DMS 273 treated with DMSO at 0.1 percent for 48 hours (cell line): Measurements from ENCODE around the gene BATF.

ENCODE experiments used
- DNase-seq: peaks from one replicate; lab custom pipeline; 2025; lab: John Stamatoyannopoulos, UW

BATF gene

DNA sequence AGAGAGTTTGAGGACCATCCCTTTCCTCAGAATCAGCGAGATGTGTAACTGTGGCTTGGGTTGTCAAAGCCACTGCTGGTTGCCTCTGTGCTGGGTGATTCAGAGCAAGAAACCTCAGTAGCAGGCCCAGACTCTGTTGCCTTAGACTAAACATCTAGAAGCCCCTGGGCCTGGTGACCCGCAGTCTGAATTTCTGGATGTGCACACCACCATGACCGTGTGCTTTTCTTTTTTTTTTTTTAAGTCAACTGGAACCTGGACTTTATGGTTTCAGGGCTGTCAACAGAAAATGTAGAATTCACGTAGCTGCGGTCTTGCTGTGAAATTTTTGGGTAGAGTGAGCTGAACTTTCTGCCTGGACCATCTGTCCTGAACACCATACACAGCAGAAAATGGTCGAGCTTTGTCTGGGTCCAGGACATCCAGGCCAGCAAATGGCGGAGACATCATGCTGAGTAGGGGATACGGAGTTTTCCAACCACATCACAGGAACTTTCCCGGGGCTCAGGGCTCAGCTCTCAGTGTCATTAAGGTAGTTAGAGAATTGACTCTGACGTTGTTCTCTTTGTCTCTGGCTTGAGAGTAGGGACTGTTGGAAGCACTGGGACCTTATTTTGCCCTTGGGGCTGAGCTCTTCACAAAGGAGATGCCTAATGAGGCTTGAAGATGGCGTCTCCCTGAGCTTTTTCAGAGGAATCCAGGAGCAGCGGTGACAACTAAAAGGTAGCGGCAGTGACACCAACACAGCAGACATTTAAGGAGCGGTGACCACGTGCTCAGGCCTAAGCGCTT, 23.0 kb upstream of the BATF start:
- DNase-seq, result no peak

DNA sequence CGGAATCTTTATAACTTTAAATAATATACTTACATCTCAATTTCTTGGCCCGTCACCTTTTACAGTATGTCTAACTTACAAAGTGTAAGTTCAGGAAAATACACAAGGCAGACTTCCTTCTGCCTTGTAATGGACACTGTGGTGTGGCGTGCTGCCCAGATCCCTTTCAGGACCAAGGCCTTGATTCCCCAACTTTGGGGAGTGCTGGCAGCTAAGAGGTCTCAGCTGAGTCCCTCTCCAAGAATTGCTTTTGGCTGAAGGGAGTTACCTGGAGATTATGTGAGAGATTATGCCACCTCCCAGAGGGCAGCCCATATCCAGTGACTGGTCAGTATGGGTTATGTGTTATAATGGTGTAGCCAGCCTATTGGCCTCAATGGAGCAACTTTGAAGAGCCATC, 21.2 kb upstream of the BATF start:
- no peak for DNase-seq

DNA sequence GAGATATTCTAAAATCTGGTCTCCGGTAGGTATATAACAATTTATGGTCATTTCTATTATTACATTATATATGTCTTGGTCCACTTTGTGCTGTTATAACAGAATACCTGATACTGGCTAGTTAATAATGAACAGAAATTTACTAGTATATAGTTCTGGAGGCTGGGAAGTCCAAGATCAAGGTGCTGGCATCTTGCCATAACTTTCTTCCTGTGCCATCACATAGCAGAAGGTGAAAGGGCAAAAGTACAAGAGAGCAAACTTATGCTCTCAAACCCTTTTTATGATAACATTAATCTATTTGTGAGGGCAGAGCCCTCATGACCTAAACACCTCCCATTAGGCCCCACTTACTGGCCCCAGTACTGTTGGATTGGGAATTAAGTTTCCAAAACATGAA, 17.9 kb upstream of the BATF start:
- no peak for DNase-seq

- no peak for DNase-seq
Observed at GRCh38 chr14:75506930-75507329, 15.3 kb upstream of the BATF start.

- DNase-seq, result no peak
Observed at GRCh38 chr14:75510547-75510946, 11.7 kb upstream of the BATF start.

DNA sequence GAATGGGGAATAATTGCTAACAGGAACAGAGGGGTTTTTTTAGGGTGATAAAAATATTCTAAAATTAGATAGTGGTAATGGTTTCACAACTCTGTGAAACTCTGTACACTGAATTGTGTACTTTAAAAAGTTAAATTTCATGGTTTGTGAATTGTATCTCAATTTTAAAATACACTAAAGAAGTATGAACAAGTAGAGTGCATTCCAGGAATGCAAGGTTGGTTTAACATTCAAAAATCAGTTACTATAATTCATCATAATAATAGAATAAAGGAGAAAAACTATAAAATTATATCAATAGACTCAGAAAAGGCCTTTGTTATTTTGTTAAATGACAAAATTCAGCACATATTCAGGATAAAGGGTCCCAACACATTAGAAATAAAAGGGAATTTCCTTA, 11.1 kb upstream of the BATF start:
- DNase-seq, result no peak

- DNase-seq, result no peak
Observed at GRCh38 chr14:75513911-75514672, 8.2 kb upstream of the BATF start.

DNA sequence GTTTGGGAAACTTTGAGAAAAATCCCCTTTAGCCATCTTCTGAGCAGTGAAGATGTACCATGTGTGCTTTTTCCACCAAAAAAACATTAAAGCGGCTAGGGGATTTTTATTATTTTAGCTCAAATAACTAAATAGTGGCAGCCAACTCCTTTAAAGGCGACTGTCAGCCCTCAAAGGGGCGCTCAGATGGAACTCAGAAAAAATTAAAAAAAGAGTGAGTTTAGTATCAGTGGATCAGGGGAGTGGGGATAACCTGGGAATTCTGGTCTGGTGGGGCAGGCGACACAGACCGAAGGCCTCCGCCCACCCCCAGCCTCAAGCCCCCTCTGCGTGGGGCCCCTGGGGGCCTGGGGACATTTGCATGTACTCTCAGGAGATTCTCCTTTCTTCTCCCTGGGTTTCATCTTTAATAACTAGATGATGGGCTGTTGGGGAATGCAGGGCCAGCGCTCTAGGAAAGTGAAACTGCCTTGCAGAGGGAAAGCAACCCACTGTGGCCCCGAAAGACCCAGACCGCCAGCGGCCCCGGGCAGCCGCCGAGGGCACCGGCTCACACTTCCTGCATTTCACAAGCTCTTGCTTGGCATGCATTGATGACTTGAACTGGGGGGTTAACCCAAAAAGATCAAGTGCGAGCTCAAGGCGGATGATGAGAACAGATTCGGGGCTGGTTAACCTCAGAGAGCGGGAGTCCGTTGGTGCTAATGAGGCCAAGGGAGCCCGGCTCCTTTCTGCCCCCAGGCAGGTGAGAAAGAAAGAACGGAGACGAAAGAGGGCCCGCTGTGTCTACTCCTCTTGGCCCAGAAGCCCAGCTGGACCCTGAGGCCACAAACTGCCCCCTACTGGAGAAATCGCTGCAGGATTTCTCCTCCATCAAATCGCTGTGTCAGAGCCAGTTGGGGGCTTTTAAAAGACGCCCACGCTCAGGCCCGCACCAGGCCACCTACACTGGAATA, 7.3 kb upstream of the BATF start:
- DNase-seq, result no peak

DNA sequence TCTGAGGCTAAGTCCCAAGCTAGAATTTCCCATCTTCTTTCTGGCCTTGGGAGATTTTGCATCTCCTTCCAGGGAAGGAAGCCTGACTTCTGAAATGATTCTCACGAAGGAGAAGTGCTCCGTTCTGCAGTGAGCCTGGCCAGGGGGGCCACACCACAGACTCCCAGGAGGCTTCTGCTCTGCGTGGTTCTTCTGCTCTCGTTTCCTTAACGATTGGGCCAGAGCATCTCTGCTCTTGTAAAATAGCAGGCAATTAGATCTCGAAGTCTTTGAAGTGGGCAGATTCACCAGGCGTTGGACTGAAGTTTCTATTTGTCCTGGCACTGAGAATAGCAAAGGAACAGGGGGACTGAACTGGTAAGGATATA, 6.7 kb upstream of the BATF start:
- peak; percentile 1 for DNase-seq

GRCh38 chr14:75518625-75519024, 3.6 kb upstream of the BATF start:
- no peak for DNase-seq

GRCh38 chr14:75519394-75519793, 2.9 kb upstream of the BATF start:
- DNase-seq, result no peak

DNA sequence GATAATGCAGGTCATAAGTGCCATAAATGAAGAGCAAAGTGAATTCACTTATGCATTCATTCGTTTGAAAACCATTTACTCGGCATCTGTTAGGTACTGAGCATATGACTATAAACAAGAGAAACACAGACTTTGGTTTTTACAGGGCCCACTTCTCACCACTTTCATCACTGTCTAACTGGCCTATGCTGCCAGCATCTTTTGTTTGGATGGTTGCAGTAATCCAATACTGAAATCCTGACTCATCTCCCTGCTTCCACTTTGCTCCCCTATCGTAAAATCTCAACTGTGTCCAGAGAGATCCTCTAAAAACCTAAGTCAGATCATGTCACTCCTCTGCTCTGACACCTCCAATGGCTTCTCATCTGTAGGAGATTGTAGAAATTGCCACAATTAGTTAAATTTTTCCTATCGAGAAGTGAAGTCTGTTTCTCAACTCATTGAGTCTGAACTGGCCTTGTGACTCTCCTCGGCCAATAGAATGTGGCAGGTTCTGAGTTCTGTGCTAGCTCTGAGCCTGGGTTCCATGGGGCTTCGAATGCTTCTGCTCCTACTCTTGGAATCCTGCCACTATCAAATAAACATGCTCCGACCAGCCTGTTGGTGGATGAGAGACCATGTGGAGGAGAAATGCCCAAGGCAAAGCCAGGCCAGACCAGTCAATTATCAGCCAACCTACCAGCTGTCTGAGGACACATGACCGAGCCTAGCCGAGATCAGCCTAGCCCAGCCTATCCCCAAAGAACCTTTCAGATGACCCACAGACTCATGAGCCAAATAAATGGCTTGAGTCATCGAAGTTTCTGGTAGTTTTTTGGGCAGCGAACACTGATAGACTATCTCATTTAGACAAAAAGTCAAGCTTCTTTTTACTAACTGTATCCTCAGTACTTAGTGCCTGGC, 2.2 kb upstream of the BATF start:
- no peak for DNase-seq

- no peak for DNase-seq
Observed at GRCh38 chr14:75520852-75521251, 1.4 kb upstream of the BATF start.

DNA sequence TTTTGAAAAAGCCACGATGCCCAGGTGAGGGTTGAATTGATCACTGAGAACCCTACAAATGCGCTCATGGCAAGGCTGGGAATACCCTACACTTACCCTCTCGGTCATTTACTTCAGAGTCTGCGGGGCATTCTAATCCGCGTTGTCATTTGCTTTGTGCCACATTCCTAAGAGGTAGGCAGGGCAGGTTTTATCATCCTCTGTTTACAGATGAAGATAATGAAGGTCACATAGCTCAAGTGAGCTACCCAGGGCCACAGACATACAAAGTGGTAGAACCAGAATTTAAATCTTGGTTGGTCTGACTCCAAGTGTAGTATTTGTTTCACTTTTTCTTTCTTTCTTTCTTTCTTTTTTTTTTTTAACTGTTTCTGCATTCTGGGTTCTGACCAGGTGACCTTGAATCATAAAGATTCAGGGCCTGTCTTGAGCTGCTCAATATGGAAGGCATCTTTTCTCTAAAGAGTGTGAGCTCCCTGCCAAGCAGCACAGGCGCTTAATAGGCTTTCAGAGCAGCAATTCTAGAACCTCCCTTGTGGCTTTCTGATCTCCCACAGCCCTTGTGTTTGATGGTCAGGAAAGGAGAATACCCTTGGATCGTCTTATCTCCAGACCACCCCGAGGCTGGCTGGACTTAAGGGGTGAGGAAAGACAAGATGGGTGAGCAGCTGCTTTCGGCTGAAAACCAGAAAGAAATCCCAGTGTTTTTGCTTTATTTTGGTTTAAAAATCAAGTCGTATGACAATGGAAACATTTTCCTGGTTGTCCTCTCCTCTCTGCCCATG, 662 bp upstream of the BATF start:
- DNase-seq, result no peak

DNA sequence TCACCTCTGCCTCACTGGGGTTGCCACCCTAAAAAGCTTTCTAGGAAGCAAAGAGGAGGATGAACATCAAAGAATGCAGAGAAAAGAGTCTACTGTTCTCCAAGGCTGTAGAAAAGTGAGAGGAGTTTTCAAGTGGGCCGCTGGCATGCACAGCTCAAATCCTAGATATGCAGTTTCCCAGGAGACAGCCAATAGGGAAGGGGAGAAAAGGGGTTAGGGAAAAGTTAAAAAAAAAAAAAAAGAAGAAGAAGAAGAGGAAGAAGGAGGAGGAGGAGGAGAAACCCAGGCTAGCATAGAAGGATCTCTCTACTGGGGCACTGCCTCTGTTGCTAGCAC, 682 bp downstream of the BATF start:
- no peak for DNase-seq

- no peak for DNase-seq
Observed at GRCh38 chr14:75523771-75524171, 1.5 kb downstream of the BATF start.

GRCh38 chr14:75525969-75526368, 3.7 kb downstream of the BATF start:
- DNase-seq, result no peak

DNA sequence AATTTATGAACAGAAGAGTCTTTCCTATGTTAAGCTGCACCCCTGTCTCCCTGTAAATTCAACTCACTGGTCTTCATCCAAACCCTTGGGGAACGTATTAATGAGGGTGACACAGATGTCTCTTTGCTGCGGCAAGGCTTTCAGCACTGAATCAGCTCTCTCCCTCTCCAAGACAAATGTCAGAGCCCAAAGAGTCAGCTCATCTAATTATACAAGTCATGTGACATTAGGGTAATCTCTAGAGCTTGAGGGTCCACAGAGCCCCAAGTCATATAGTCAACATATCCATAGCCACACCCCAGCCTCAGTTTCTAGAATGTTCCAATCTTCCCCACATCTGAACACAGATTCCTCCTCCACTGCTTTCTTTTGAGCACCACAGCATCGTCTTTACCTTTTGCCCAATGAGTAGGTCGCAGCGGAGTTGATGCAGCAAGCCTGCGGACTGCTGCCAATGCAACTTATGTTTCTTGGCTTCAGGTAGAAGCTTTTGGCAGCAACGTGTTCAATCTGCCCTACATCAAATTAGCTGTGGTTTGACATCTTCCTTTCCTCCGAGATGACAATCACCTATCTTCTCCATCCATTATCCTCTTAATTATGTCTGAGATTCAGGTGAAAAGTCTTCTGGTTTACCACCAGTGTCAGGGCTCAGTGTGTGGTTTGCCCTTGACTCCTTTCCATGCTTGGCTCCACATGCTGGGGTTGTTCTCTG, 5.3 kb downstream of the BATF start:
- no peak for DNase-seq

GRCh38 chr14:75531256-75531655, 9.0 kb downstream of the BATF start:
- DNase-seq, result no peak

DNA sequence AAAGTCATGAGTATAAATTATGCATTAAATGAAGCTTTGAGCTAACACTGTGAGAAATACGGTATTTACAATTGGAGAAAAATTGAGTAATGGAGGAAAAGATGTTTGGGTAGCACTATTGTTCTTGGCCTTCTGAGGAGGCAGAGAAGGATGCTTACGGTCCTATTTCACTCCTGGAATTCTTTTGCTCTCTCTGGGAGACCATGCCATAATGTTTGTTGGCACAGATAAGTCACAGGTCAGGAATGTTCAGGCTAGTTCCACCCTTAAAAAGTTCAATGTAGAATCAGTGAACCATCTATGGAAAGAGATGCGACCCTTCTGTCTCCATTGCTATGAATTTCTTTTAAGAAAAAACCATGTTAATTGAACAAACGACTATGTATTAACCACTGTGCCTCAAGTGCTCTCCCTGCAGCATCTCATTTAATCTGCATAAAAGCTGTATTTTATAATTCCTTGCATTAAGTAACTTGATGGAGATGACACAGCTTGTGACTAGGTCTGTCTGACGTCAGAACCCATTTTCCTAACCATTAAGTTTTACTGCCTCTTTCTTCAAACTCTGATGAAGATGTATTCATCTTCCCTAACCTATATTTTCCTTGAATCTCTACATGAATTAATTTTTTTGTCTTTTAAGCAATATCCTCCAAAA, 9.5 kb downstream of the BATF start:
- DNase-seq, result no peak
